ENCODE measurements around the gene MYH1. TPM values are rescaled to one million over a fixed set of nuclear protein-coding genes. Genes with fewer than 3 reads are reported as not detected.
A peak's percentile ranks its signal among the peaks of the same experiment; 100 is the strongest.

MYH1 gene
- total RNA-seq, result under 1 TPM; 0.05 to 0.20 TPM
- not detected for polyA plus RNA-seq (ENCODE audit: insufficient read length in 6 of 6)
- long read RNA-seq, donor 1, result 0 reads
- long read RNA-seq, donor 2, result 0 reads
- long read RNA-seq, donor 3, result 0 reads
- long read RNA-seq, donor 4, result 0 reads
- long read RNA-seq, donor 5, result 0 reads
- long read RNA-seq, donor 6, result 0 reads
- long read RNA-seq, donor 7, result 0 reads
- long read RNA-seq, donor 8, result 0 reads
- long read RNA-seq, donor 9, result 0 reads
- long read RNA-seq, donor 10, result 0 reads
- long read RNA-seq, donor 11, result 0 reads
- long read RNA-seq, donor 12, result 0 reads

GRCh38 chr17:10518271-10519037, at the start of gene MYH1:
Gene MYH1, minus strand, starts transcription at chr17:10518542. Its CDS starts 1,900 bp downstream, at chr17:10516642.
- no peak for DNase-seq
- no peaks in the 10 kb centered on the region for H3K36me3 ChIP-seq
- no peak for TF ChIP-seq CTCF (IDR thresholded peaks at IDR 0.05)
- no peak within 1 kb of the TSS for H3K27ac ChIP-seq
- H3K4me1 ChIP-seq, result no peaks in the 10 kb centered on the region
- intact Hi-C loops (cut with DNase I), result no loop called here
- peaks cover 0 to 4% of the 10 kb centered on the region in 2 donors for H3K27me3 ChIP-seq
- no peaks in the 10 kb centered on the region for H3K9me3 ChIP-seq
- no peak for ATAC-seq
- H3K4me3 ChIP-seq, result no peak within 1 kb of the TSS

GRCh38 chr17:10563991-10564660, 45.8 kb upstream of the MYH1 start:
- Histone ChIP-seq H3K9me3 (no peaks in the 10 kb centered on the region), H3K4me3 (no peak overlapping the region), H3K36me3 (no peaks in the 10 kb centered on the region), H3K27ac (no peak overlapping the region), H3K27me3 (peaks cover 0 to 10% of the 10 kb centered on the region in 2 donors), H3K4me1 (no peaks in the 10 kb centered on the region)
- ATAC-seq (no peak), DNase-seq (no peak)
- intact Hi-C loops (cut with DNase I), result no loop called here
- TF ChIP-seq CTCF (IDR thresholded peaks at IDR 0.05), result no peak

- H3K9me3 ChIP-seq, result no peaks in the 10 kb centered on the region
- no peak for ATAC-seq
Measured at GRCh38 chr17:10558049-10558448, 39.7 kb upstream of the MYH1 start.

GRCh38 chr17:10557422-10557821, 39.1 kb upstream of the MYH1 start:
- H3K27me3 ChIP-seq, result no peaks in the 10 kb centered on the region
- ATAC-seq (peak; percentile 35), DNase-seq (no peak)
- TF ChIP-seq CTCF (IDR thresholded peaks at IDR 0.05), result no peak
- intact Hi-C loops (cut with DNase I), result no loop called here
- H3K36me3 ChIP-seq, result no peaks in the 10 kb centered on the region
- no peaks in the 10 kb centered on the region for H3K4me1 ChIP-seq
- H3K27ac ChIP-seq, result no peak overlapping the region
- H3K9me3 ChIP-seq, result no peaks in the 10 kb centered on the region
- no peak overlapping the region for H3K4me3 ChIP-seq

More at GRCh38 chr17:10558049-10558448, 39.7 kb upstream of the MYH1 start:
- Histone ChIP-seq H3K36me3 (no peaks in the 10 kb centered on the region), H3K4me1 (no peaks in the 10 kb centered on the region), H3K27ac (no peak overlapping the region), H3K4me3 (no peak overlapping the region), H3K27me3 (no peaks in the 10 kb centered on the region)
- intact Hi-C loops (cut with DNase I), result no loop called here
- no peak for TF ChIP-seq CTCF (IDR thresholded peaks at IDR 0.05)
- no peak for DNase-seq

All from left lung (tissue), 14 donors.